Smooth muscle cell of the pulmonary artery (primary cell): ENCODE measurements around the gene ARHGAP24. TPM values are rescaled to one million over a fixed set of nuclear protein-coding genes. Genes with fewer than 3 reads are reported as not detected.

ENCODE experiments used
- total RNA-seq: library from RNA; depleted of rRNA; stranded (reverse); fragments of >200 nt; gene quantifications from 2 replicates; pipeline ENCODE4 v1.2.3, GENCODE V29; 2014

ARHGAP24 gene
- total RNA-seq: 34.0 and 36.0 TPM in 2 replicates

DNA sequence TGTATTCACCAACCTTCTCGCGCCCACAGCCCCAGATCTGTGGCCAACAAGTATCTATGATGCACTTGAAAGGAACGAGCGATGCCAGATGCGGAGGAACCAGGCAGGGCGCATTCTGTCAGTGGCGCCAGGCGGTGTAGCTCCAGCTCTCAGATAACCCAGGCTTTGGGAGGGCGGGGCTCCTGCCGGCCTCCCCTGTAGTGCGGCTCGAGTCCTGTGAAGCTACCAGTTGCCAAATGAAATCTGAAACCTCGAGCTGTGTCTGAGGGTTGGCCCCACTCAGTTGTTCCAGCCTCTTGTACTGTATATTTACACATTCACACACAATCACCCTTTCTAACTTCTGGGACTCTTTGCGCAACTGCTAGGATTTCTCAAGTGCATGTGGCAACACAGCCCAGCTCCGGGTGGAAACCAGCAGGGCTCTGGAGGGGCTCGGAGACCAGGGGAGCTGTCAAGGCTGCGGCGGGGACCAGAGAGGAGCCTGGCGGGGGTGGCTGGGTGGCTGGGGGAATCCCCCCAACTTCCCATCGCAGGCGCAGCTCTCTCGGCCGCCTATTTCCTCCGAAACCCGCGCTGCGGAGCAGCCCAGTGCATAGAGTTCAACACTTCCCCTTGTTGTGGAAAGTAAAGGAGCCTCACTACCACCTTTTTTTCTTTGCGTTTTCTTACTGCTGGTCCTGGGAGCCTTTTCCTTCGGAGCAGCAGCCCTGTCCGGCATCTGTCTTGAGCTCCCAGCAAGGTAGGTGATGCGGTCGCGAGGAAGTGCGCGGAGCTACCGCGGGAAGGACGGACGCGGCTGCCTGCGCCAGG lies at the start of gene ARHGAP24:
Gene ARHGAP24 (plus strand): TSS at position 333 of the 813 bp plus-strand sequence.

